Neural cell (in vitro differentiated cells): ENCODE results near the gene NTHL1. TPM values are rescaled to one million over a fixed set of nuclear protein-coding genes. Genes with fewer than 3 reads are reported as not detected.

Experiments
- H2AFZ ChIP-seq: fragments of 200-600, 300-800 bp; sonication (generic), shearing (Covaris generic); 2 replicates; pipeline ENCODE4 v1.6.0; 2014; ENCODE audit warnings: low read depth, mild to moderate bottlenecking, antibody characterized with exemption, low read length, moderate library complexity
- H3F3A ChIP-seq: fragments of 200-600 bp; shearing (Covaris generic); 2 replicates; pipeline ENCODE4 v1.6.1; 2016; ENCODE audit warnings: mild to moderate bottlenecking, moderate library complexity, mixed read lengths, antibody characterized with exemption, low read length; ENCODE audit not compliant: insufficient read depth, poor library complexity, severe bottlenecking
- H3K27ac ChIP-seq: fragments of 200-600, 300-800 bp; sonication (generic), shearing (Covaris generic); 2 replicates; pipeline ENCODE4 v1.5.1; 2014; ENCODE audit warnings: mild to moderate bottlenecking, low read length, moderate library complexity
- H3K27me3 ChIP-seq: fragments of 300-800, 200-600 bp; sonication (generic), shearing (Covaris generic); 2 replicates; pipeline ENCODE4 v1.6.0; 2014; ENCODE audit warnings: mild to moderate bottlenecking, low read depth, low read length, moderate library complexity; ENCODE audit not compliant: insufficient read depth
- H3K36me3 ChIP-seq: fragments of 300-800, 200-600 bp; sonication (generic), shearing (Covaris generic); 2 replicates; pipeline ENCODE4 v1.5.1; 2014; ENCODE audit warnings: mild to moderate bottlenecking, antibody characterized with exemption, low read length, moderate library complexity; ENCODE audit not compliant: insufficient read depth
- H3K4me2 ChIP-seq: fragments of 300-800, 200-600 bp; sonication (generic), shearing (Covaris generic); 2 replicates; pipeline ENCODE4 v1.6.0; 2014; ENCODE audit warnings: mild to moderate bottlenecking, low read length
- H3K4me3 ChIP-seq: fragments of 300-800, 200-600 bp; sonication (generic), shearing (Covaris generic); 2 replicates; pipeline ENCODE4 v1.5.1; 2014; ENCODE audit warnings: mild to moderate bottlenecking, low read length, moderate library complexity
- H3K79me2 ChIP-seq: fragments of 200-600 bp; shearing (Covaris generic); replicated peaks from 2 replicates; pipeline ENCODE4 v1.6.0; 2014; ENCODE audit warnings: mild to moderate bottlenecking, low read length, moderate library complexity; ENCODE audit not compliant: insufficient read depth
- H3K9ac ChIP-seq: fragments of 300-800, 200-600 bp; sonication (generic), shearing (Covaris generic); 2 replicates; pipeline ENCODE4 v1.6.1; 2016; ENCODE audit warnings: mild to moderate bottlenecking, low read length, mixed read lengths
- H3K9me2 ChIP-seq: fragments of 200-600 bp; shearing (Covaris generic); 2 replicates; pipeline ENCODE4 v1.6.1; 2016; ENCODE audit warnings: mild to moderate bottlenecking, low read length, mixed read lengths; ENCODE audit not compliant: insufficient read depth
- H3K9me3 ChIP-seq: fragments of 200-600, 300-800 bp; sonication (generic), shearing (Covaris generic); 2 replicates; pipeline ENCODE4 v1.6.1; 2016; ENCODE audit warnings: mild to moderate bottlenecking, mixed run types, low read length, moderate library complexity, mixed read lengths
- H4K20me1 ChIP-seq: fragments of 200-600 bp; shearing (Covaris generic); 2 replicates; pipeline ENCODE4 v1.6.1; 2016; ENCODE audit warnings: mild to moderate bottlenecking, mixed run types; ENCODE audit not compliant: insufficient read depth
- CTCF ChIP-seq: fragments of 450-650 bp; IDR thresholded peaks from 2 replicates; pipeline ENCODE4 v1.5.1; 2014; ENCODE audit warnings: antibody characterized with exemption, mild to moderate bottlenecking, moderate library complexity; ENCODE audit not compliant: poor library complexity, severe bottlenecking
- EP300 ChIP-seq: fragments of 450-650 bp; conservative IDR thresholded peaks from 2 replicates; pipeline ENCODE4 v1.6.1; 2014; ENCODE audit warnings: antibody characterized with exemption, mild to moderate bottlenecking, moderate library complexity; ENCODE audit not compliant: poor library complexity, severe bottlenecking
- EZH2 ChIP-seq: fragments of 200-600, 300-800 bp; shearing (Covaris generic), sonication (generic); IDR thresholded peaks from 2 replicates; pipeline ENCODE4 v1.6.1; 2014; ENCODE audit warnings: antibody characterized with exemption, low read length, borderline replicate concordance, mild to moderate bottlenecking; ENCODE audit not compliant: insufficient read depth, poor library complexity, severe bottlenecking
- MXI1 ChIP-seq: fragments of 450-650 bp; conservative IDR thresholded peaks from 2 replicates; pipeline ENCODE4 v1.6.1; 2014; ENCODE audit warnings: antibody characterized with exemption, mild to moderate bottlenecking; ENCODE audit not compliant: poor library complexity, severe bottlenecking
- POLR2AphosphoS5 ChIP-seq: IDR thresholded peaks from 2 replicates; pipeline ENCODE4 v1.6.1; 2012
- RAD21 ChIP-seq: fragments of 450-650 bp; conservative IDR thresholded peaks from 2 replicates; pipeline ENCODE4 v1.6.1; 2014; ENCODE audit warnings: antibody characterized with exemption, mild to moderate bottlenecking, moderate library complexity
- REST ChIP-seq: IDR thresholded peaks from 2 replicates; pipeline ENCODE4 v1.6.1; 2012; ENCODE audit warnings: borderline replicate concordance
- SMC3 ChIP-seq: fragments of 450-650 bp; conservative IDR thresholded peaks from 2 replicates; pipeline ENCODE4 v1.6.1; 2014; ENCODE audit warnings: antibody characterized with exemption, mild to moderate bottlenecking, moderate library complexity; ENCODE audit not compliant: poor library complexity
- TAF1 ChIP-seq: IDR thresholded peaks from 2 replicates; pipeline ENCODE4 v1.6.1; 2012; ENCODE audit warnings: low read depth
- polyA plus RNA-seq: library from polyadenylated mRNA; depleted of rRNA; stranded (reverse); fragments of >200 nt; gene quantifications from 2 replicates; pipeline ENCODE4 v1.2.3, GENCODE V29; 2014

NTHL1 gene
- polyA plus RNA-seq, 1 donor from 2014 or later: 43.1 TPM

GRCh38 chr16:2090777-2091546 lies 43.3 kb upstream of the NTHL1 start:
- H3K4me3 ChIP-seq: no peak overlapping the region
- H3K4me2 ChIP-seq: no peak overlapping the region
- H3K9ac ChIP-seq: no peak overlapping the region
- TF ChIP-seq POLR2AphosphoS5: no peak
- TF ChIP-seq CTCF: peak; percentile 44
- TF ChIP-seq EZH2: no peak
- TF ChIP-seq EP300: no peak
- TF ChIP-seq REST: no peak
- peak; percentile 20 for TF ChIP-seq SMC3
- no peak overlapping the region for H2AFZ ChIP-seq
- H4K20me1 ChIP-seq: no peaks in the 10 kb centered on the region
- H3K9me3 ChIP-seq: no peaks in the 10 kb centered on the region
- H3K27me3 ChIP-seq: no peaks in the 10 kb centered on the region
- no peaks in the 10 kb centered on the region for H3F3A ChIP-seq
- H3K36me3 ChIP-seq: no peaks in the 10 kb centered on the region
- no peaks in the 10 kb centered on the region for H3K79me2 ChIP-seq
- H3K9me2 ChIP-seq: no peaks in the 10 kb centered on the region
- H3K27ac ChIP-seq: no peak overlapping the region

- H3K4me3 ChIP-seq: no peak overlapping the region
- no peaks in the 10 kb centered on the region for H4K20me1 ChIP-seq
- H3K27me3 ChIP-seq: no peaks in the 10 kb centered on the region
- TF ChIP-seq CTCF: no peak
- no peak for TF ChIP-seq EZH2
- TF ChIP-seq REST: no peak
- no peak for TF ChIP-seq MXI1
- no peak for TF ChIP-seq SMC3
- TF ChIP-seq EP300: no peak
- no peak for TF ChIP-seq RAD21
- TF ChIP-seq POLR2AphosphoS5: no peak
- no peak for TF ChIP-seq TAF1
- H3K79me2 ChIP-seq: no peaks in the 10 kb centered on the region
- H2AFZ ChIP-seq: no peak overlapping the region
- no peaks in the 10 kb centered on the region for H3F3A ChIP-seq
- H3K9ac ChIP-seq: no peak overlapping the region
- H3K9me3 ChIP-seq: no peaks in the 10 kb centered on the region
- H3K36me3 ChIP-seq: no peaks in the 10 kb centered on the region
- H3K9me2 ChIP-seq: no peaks in the 10 kb centered on the region
- no peak overlapping the region for H3K4me2 ChIP-seq
- H3K27ac ChIP-seq: no peak overlapping the region
Observed at GRCh38 chr16:2090481-2090776, 42.8 kb upstream of the NTHL1 start.
